HG03064 (cell line): ENCODE data around the gene PLCD1.
"Not testable (repeated sequence)": the region's sequence is repeated elsewhere in the genome, so short reads cannot be mapped to it uniquely, and the experiment has no call there.

Experiments used
- ATAC-seq: cut with Tn5 transposase; IDR thresholded peaks from one replicate; pipeline ENCODE4 v1.9.1; 2021; ENCODE audit warnings: low read depth; ENCODE audit not compliant: unreplicated experiment

Gene PLCD1

GRCh38 chr3:38038447-38038911 lies 9.0 kb upstream of the PLCD1 start:
- ATAC-seq: no peak

- ATAC-seq: no peak
Observed at GRCh38 chr3:38036906-38037305, 7.5 kb upstream of the PLCD1 start.

GRCh38 chr3:38036286-38036685 lies 6.8 kb upstream of the PLCD1 start:
- ATAC-seq: no peak

GRCh38 chr3:38034335-38034734 lies 4.9 kb upstream of the PLCD1 start:
- ATAC-seq: not testable (repeated sequence)

GRCh38 chr3:38033586-38033985 lies 4.1 kb upstream of the PLCD1 start:
- ATAC-seq: not testable (repeated sequence)

GRCh38 chr3:38032328-38032865 lies 3.0 kb upstream of the PLCD1 start:
- ATAC-seq: no peak

GRCh38 chr3:38031022-38031994 lies 1.9 kb upstream of the PLCD1 start:
- ATAC-seq: no peak

GRCh38 chr3:38030126-38031021 lies 932 bp upstream of the PLCD1 start:
- ATAC-seq: no peak

GRCh38 chr3:38028621-38029361 lies 651 bp downstream of the PLCD1 start:
- no peak for ATAC-seq

- ATAC-seq: no peak
Observed at GRCh38 chr3:38027466-38028465, 1.7 kb downstream of the PLCD1 start.

- ATAC-seq: no peak
Observed at GRCh38 chr3:38026856-38027255, 2.6 kb downstream of the PLCD1 start.

- ATAC-seq: no peak
Observed at GRCh38 chr3:38022896-38023709, 6.3 kb downstream of the PLCD1 start.

- no peak for ATAC-seq
Observed at GRCh38 chr3:38022301-38022700, 7.1 kb downstream of the PLCD1 start.

GRCh38 chr3:38021196-38021595 lies 8.2 kb downstream of the PLCD1 start:
- ATAC-seq: no peak

- ATAC-seq: no peak
Observed at GRCh38 chr3:38020342-38020726, 9.1 kb downstream of the PLCD1 start.

- no peak for ATAC-seq
Observed at GRCh38 chr3:38019658-38020341, 9.6 kb downstream of the PLCD1 start.
